HFFc6 (cell line): ENCODE data around the gene DLG3. TPM values are rescaled to one million over a fixed set of nuclear protein-coding genes. Genes with fewer than 3 reads are reported as not detected.
"Not testable (repeated sequence)": the region's sequence is repeated elsewhere in the genome, so short reads cannot be mapped to it uniquely, and the experiment has no call there.

Source experiments
- DNase-seq: peaks from one replicate; pipeline ENCODE4 v3.0.0-alpha.2; 2018
- H3K27ac Mint-ChIP-seq: 2 replicates; pipeline ENCODE4 v1.8.0; 2020; ENCODE audit warnings: mild to moderate bottlenecking, mixed read lengths
- H3K27me3 Mint-ChIP-seq: 2 replicates; pipeline ENCODE4 v1.8.0; 2021; ENCODE audit warnings: mild to moderate bottlenecking, moderate library complexity, mixed read lengths; ENCODE audit not compliant: insufficient read depth
- H3K36me3 Mint-ChIP-seq: 2 replicates; pipeline ENCODE4 v1.8.0; 2021; ENCODE audit warnings: low read depth, mixed read lengths
- H3K4me1 Mint-ChIP-seq: 2 replicates; pipeline ENCODE4 v1.8.0; 2020; ENCODE audit warnings: low read depth, mixed read lengths
- H3K4me3 Mint-ChIP-seq: 2 replicates; pipeline ENCODE4 v1.8.0; 2020; ENCODE audit warnings: mild to moderate bottlenecking, moderate library complexity, mixed read lengths
- H3K9me3 Mint-ChIP-seq: 2 replicates; pipeline ENCODE4 v1.8.0; 2020; ENCODE audit warnings: mild to moderate bottlenecking, mixed read lengths
- CTCF ChIP-seq: fragments of 200-600 bp; sonication (generic); IDR thresholded peaks from 2 replicates; pipeline ENCODE4 v1.5.0; 2021; ENCODE audit warnings: antibody characterized with exemption, mild to moderate bottlenecking
- long read RNA-seq: library from polyadenylated mRNA; unstranded; transcript quantifications from one replicate; pipeline ENCODE4 v2.0.0, GENCODE V29; 2019
- total RNA-seq, 6 experiments: library from RNA; stranded (reverse); fragmentation: NEBNext Ultra II Directional; extraction: Animal tissue kit (Norgen Biotek cat#: 25700); gene quantifications; 2 replicates in 1 of 6; 3 replicates in 5 of 6; pipeline ENCODE4 v1.2.3, GENCODE V29; 2021

Gene DLG3
- total RNA-seq, result 10 to 100 TPM in 2 of 6 experiments, 1 to 10 TPM in 4; 9.2 to 11.3 (median 9.8) TPM
- long read RNA-seq, partial matches to known transcripts, result 0 of 1 reads
- long read RNA-seq, other reads (novel, unspliced or antisense), result 1 of 1 reads

- no peaks in the 10 kb centered on the region for H3K36me3 Mint-ChIP-seq
- H3K4me1 Mint-ChIP-seq, result peaks cover 1% of the 10 kb centered on the region
- H3K27ac Mint-ChIP-seq, result no peak within 1 kb of the TSS
- H3K4me3 Mint-ChIP-seq, result peak within 1 kb of the TSS; percentile 68
- DNase-seq, result peak; percentile 33
- H3K9me3 Mint-ChIP-seq, result no peaks in the 10 kb centered on the region
- no peak for TF ChIP-seq CTCF
- H3K27me3 Mint-ChIP-seq, result peaks cover 11% of the 10 kb centered on the region
Measured at GRCh38 chrX:70444326-70444945, at the start of gene DLG3. TSS of gene DLG3 (plus strand) at chrX:70444835. CDS start at chrX:70445202, 367 bp downstream.

GRCh38 chrX:70398899-70399298 lies 45.7 kb upstream of the DLG3 start:
- Mint-ChIP-seq H3K27ac (no peak overlapping the region), H3K36me3 (no peaks in the 10 kb centered on the region; the same call in 1 of the 2 replicates), H3K9me3 (no peaks in the 10 kb centered on the region), H3K27me3 (no peaks in the 10 kb centered on the region), H3K4me1 (no peaks in the 10 kb centered on the region), H3K4me3 (no peak overlapping the region)
- no peak for TF ChIP-seq CTCF
- DNase-seq, result no peak

- not testable (repeated sequence) for H3K9me3 Mint-ChIP-seq, H3K36me3 Mint-ChIP-seq, H3K4me3 Mint-ChIP-seq, H3K27ac Mint-ChIP-seq, H3K4me1 Mint-ChIP-seq, H3K27me3 Mint-ChIP-seq, DNase-seq
Measured at GRCh38 chrX:70400181-70400580, 44.5 kb upstream of the DLG3 start.

- no peak for TF ChIP-seq CTCF
- H3K4me1 Mint-ChIP-seq, result no peaks in the 10 kb centered on the region
- no peak for DNase-seq
- no peaks in the 10 kb centered on the region; the same call in 1 of the 2 replicates for H3K36me3 Mint-ChIP-seq
- H3K4me3 Mint-ChIP-seq, result no peak overlapping the region
- no peak overlapping the region for H3K27ac Mint-ChIP-seq
- no peaks in the 10 kb centered on the region for H3K27me3 Mint-ChIP-seq
- H3K9me3 Mint-ChIP-seq, result no peaks in the 10 kb centered on the region
Measured at GRCh38 chrX:70402721-70403120, 41.9 kb upstream of the DLG3 start.

- H3K9me3 Mint-ChIP-seq, result no peaks in the 10 kb centered on the region
- no peak overlapping the region for H3K27ac Mint-ChIP-seq
- no peaks in the 10 kb centered on the region for H3K4me1 Mint-ChIP-seq
- H3K4me3 Mint-ChIP-seq, result no peak overlapping the region
- no peaks in the 10 kb centered on the region for H3K27me3 Mint-ChIP-seq
- TF ChIP-seq CTCF, result no peak
- peaks cover 3% of the 10 kb centered on the region; the same call in 1 of the 2 replicates for H3K36me3 Mint-ChIP-seq
- DNase-seq, result no peak
Measured at GRCh38 chrX:70405003-70405402, 39.6 kb upstream of the DLG3 start.

GRCh38 chrX:70410921-70411320 lies 33.7 kb upstream of the DLG3 start:
- H3K4me3 Mint-ChIP-seq, result no peak overlapping the region
- H3K36me3 Mint-ChIP-seq, result peaks cover 3% of the 10 kb centered on the region; the same call in 1 of the 2 replicates
- H3K4me1 Mint-ChIP-seq, result no peaks in the 10 kb centered on the region
- TF ChIP-seq CTCF, result no peak
- no peak for DNase-seq
- H3K9me3 Mint-ChIP-seq, result no peaks in the 10 kb centered on the region
- H3K27me3 Mint-ChIP-seq, result no peaks in the 10 kb centered on the region
- no peak overlapping the region for H3K27ac Mint-ChIP-seq
